HCT116 (cell line): ENCODE measurements around the gene WNT7B. TPM values are rescaled to one million over a fixed set of nuclear protein-coding genes. Genes with fewer than 3 reads are reported as not detected.

Source experiments
- ATAC-seq: fragments of 200-7000 bp; cut with Tn5 transposase; 2 replicates; pipeline ENCODE4 v1.9.1; 2020; ENCODE audit warnings: mild to moderate bottlenecking, moderate library complexity
- BruUV-seq: library from RNA; stranded (reverse); fragments of 400-500 nt; replicated peaks from 2 replicates; lab custom pipeline; 2021; lab: Mats Ljungman, UMichigan
- CTCF ChIA-PET: fragments of 300-600 bp; sonication (Branson Sonifier 250); formaldehyde crosslinking; loops from one replicate; lab custom pipeline; 2021; ENCODE audit warnings: antibody characterized with exemption; lab: Charles Lee
- POLR2A ChIA-PET: fragments of 300-600, 350-600 bp; sonication (Branson Sonifier 250); formaldehyde crosslinking; loops from one replicate; lab custom pipeline; 2021; ENCODE audit warnings: antibody characterized with exemption; lab: Charles Lee
- RAD21 ChIA-PET, 2 experiments: fragments of 300-600 bp; sonication (Branson Sonifier 250); formaldehyde crosslinking; loops; one replicate each; lab custom pipeline; 2023; ENCODE audit warnings: low total read pairs in 2 of 2; ENCODE audit not compliant: uncharacterized antibody in 2 of 2, unreplicated experiment in 2 of 2, low non-redundant PET in 1 of 2; lab: Charles Lee
- DNase-seq: peaks from one replicate; pipeline ENCODE4 v3.0.0-alpha.2; 2010; ENCODE audit warnings: low read depth, low spot score
- H2AFZ ChIP-seq: fragments of 200-600 bp; shearing (Covaris generic), sonication (generic); 2 replicates; pipeline ENCODE4 v1.6.1; 2017; ENCODE audit warnings: low read depth, mixed run types, mixed read lengths, antibody characterized with exemption, low read length; ENCODE audit not compliant: poor library complexity, severe bottlenecking
- H3K27ac ChIP-seq: 2 replicates; pipeline ENCODE4 v1.5.1; 2012; ENCODE audit warnings: low read depth, low read length
- H3K27me3 ChIP-seq: fragments of 200-600 bp; sonication (generic); 2 replicates; pipeline ENCODE4 v1.6.1; 2016; ENCODE audit warnings: mixed run types, low read length, mixed read lengths; ENCODE audit not compliant: insufficient read depth
- H3K36me3 ChIP-seq, 2 experiments: fragments of 200-500 bp in 1 of 2; fragments of 200-600 bp in 1 of 2; sonication (Bioruptor generic) in 1 of 2; sonication (generic) in 1 of 2; 2 replicates each; pipeline versions ENCODE4 v1.5.1 to v1.6.1; 2014 to 2016; ENCODE audit warnings: low read length in 2 of 2, inconsistent platforms in 1 of 2, mixed read lengths in 1 of 2, mixed run types in 1 of 2; ENCODE audit not compliant: insufficient read depth in 2 of 2, control insufficient read depth in 1 of 2
- H3K4me1 ChIP-seq, 2 experiments: fragments of 200-600 bp in 1 of 2; sonication (generic) in 1 of 2; 2 replicates each; pipeline versions ENCODE4 v1.5.1 to v1.6.1; 2012 to 2017; ENCODE audit warnings: low read length in 2 of 2, inconsistent platforms in 1 of 2, mild to moderate bottlenecking in 1 of 2, mixed read lengths in 1 of 2, mixed run types in 1 of 2, moderate library complexity in 1 of 2; ENCODE audit not compliant: insufficient read depth in 2 of 2, control insufficient read depth in 1 of 2
- H3K4me2 ChIP-seq: fragments of 200-600 bp; sonication (generic); 2 replicates; pipeline ENCODE4 v1.6.1; 2017; ENCODE audit warnings: mixed run types, low read length, mixed read lengths
- H3K4me3 ChIP-seq, 2 experiments: fragments of 200-600 bp in 1 of 2; sonication (generic) in 1 of 2; replicated peaks in 1 of 2; 2 replicates each; pipeline ENCODE4 v1.5.1; 2011 to 2016; ENCODE audit warnings: low read length in 2 of 2, control low read depth in 1 of 2, low read depth in 1 of 2, mild to moderate bottlenecking in 1 of 2, mixed read lengths in 1 of 2, mixed run types in 1 of 2
- H3K79me2 ChIP-seq: fragments of 200-600 bp; sonication (generic); 2 replicates; pipeline ENCODE4 v1.6.1; 2017; ENCODE audit warnings: mild to moderate bottlenecking, mixed run types, low read length, moderate library complexity, mixed read lengths; ENCODE audit not compliant: insufficient read depth
- H3K9ac ChIP-seq: fragments of 200-600 bp; sonication (generic); 2 replicates; pipeline ENCODE4 v1.6.1; 2016; ENCODE audit warnings: low read length, mixed read lengths
- H3K9me2 ChIP-seq: fragments of 200-600 bp; sonication (generic), shearing (Covaris generic); 2 replicates; pipeline ENCODE4 v1.6.1; 2017; ENCODE audit warnings: mixed run types, mild to moderate bottlenecking, moderate library complexity; ENCODE audit not compliant: insufficient read depth
- H3K9me3 ChIP-seq, 2 experiments: fragments of 200-500 bp in 1 of 2; fragments of 200-600 bp in 1 of 2; sonication (Bioruptor generic) in 1 of 2; sonication (generic) in 1 of 2; 2 replicates each; pipeline ENCODE4 v1.6.1; 2014 to 2017; ENCODE audit warnings: low read length in 2 of 2, mixed read lengths in 2 of 2, inconsistent platforms in 1 of 2, low read depth in 1 of 2, mild to moderate bottlenecking in 1 of 2, mixed run types in 1 of 2, moderate library complexity in 1 of 2; ENCODE audit not compliant: control insufficient read depth in 1 of 2, insufficient read depth in 1 of 2
- H4K20me1 ChIP-seq: fragments of 200-600 bp; sonication (generic), shearing (Covaris generic); 2 replicates; pipeline ENCODE4 v1.6.1; 2017; ENCODE audit warnings: mixed run types, mild to moderate bottlenecking, moderate library complexity; ENCODE audit not compliant: insufficient read depth
- CBX3 ChIP-seq: IDR thresholded peaks from 2 replicates; pipeline ENCODE4 v1.6.1; 2012; ENCODE audit warnings: low read depth
- CEBPB ChIP-seq: IDR thresholded peaks from 2 replicates; pipeline ENCODE4 v1.6.1; 2012; ENCODE audit warnings: low read depth
- CTCF ChIP-seq, 3 experiments: fragments of 200-600 bp in 1 of 3; sonication (generic) in 1 of 3; IDR thresholded peaks in 2 of 3; conservative IDR thresholded peaks in 1 of 3; 2 replicates each; pipeline ENCODE4 v1.5.1; 2012 to 2017; ENCODE audit warnings: low read depth in 2 of 3, low read length in 2 of 3, antibody characterized with exemption in 1 of 3, borderline replicate concordance in 1 of 3, control low read depth in 1 of 3, mild to moderate bottlenecking in 1 of 3, mixed read lengths in 1 of 3, mixed run types in 1 of 3, moderate library complexity in 1 of 3; ENCODE audit not compliant: insufficient read depth in 1 of 3
- ELF1 ChIP-seq: IDR thresholded peaks from 2 replicates; pipeline ENCODE4 v1.6.1; 2012; ENCODE audit warnings: low read depth, borderline replicate concordance
- EZH2phosphoT487 ChIP-seq: fragments of 200-600 bp; IDR thresholded peaks from 2 replicates; pipeline ENCODE4 v1.6.1; 2018; ENCODE audit warnings: antibody characterized with exemption, borderline replicate concordance
- FOSL1 ChIP-seq: IDR thresholded peaks from 2 replicates; pipeline ENCODE4 v1.6.1; 2012; ENCODE audit warnings: low read depth
- JUND ChIP-seq: IDR thresholded peaks from 2 replicates; pipeline ENCODE4 v1.6.1; 2012
- POLR2AphosphoS5 ChIP-seq: IDR thresholded peaks from 2 replicates; pipeline ENCODE4 v1.6.1; 2011; ENCODE audit warnings: mild to moderate bottlenecking, low read depth, low read length, moderate library complexity
- SIN3A ChIP-seq: IDR thresholded peaks from 2 replicates; pipeline ENCODE4 v1.6.1; 2012; ENCODE audit warnings: low read depth
- SP1 ChIP-seq: IDR thresholded peaks from 2 replicates; pipeline ENCODE4 v1.6.1; 2012; ENCODE audit warnings: low read depth
- SRF ChIP-seq: IDR thresholded peaks from 2 replicates; pipeline ENCODE4 v1.6.1; 2012; ENCODE audit warnings: low read depth
- TCF7L2 ChIP-seq: IDR thresholded peaks from 2 replicates; pipeline ENCODE4 v1.7.0; 2011; ENCODE audit warnings: borderline replicate concordance, inconsistent platforms; ENCODE audit not compliant: insufficient read depth, insufficient read length; ENCODE audit errors: extremely low read depth
- YY1 ChIP-seq: IDR thresholded peaks from 2 replicates; pipeline ENCODE4 v1.6.1; 2011; ENCODE audit warnings: low read length, low read depth, moderate library complexity, mild to moderate bottlenecking; ENCODE audit not compliant: insufficient replicate concordance; ENCODE audit errors: extremely low read depth
- ZFX ChIP-seq: fragments of 450-650 bp; IDR thresholded peaks from 2 replicates; pipeline ENCODE4 v1.6.1; 2017
- ZNF274 ChIP-seq: fragments of 200-500 bp; sonication (Bioruptor generic); IDR thresholded peaks from 2 replicates; pipeline ENCODE4 v1.6.1; 2014; ENCODE audit warnings: mild to moderate bottlenecking, low read depth, low read length, inconsistent platforms
- intact Hi-C: fragments of 100-400 bp; cut with micrococcal nuclease; formaldehyde crosslinking; loops from 2 replicates; pipeline ENCODE4 v1.10.0; 2022
- total RNA-seq: library from RNA; stranded (reverse); gene quantifications from one replicate; pipeline ENCODE4 v1.2.1, GENCODE V29; 2021; ENCODE audit not compliant: unreplicated experiment
- TF ChIP-seq, protein P1 (sequence below): IDR thresholded peaks from 2 replicates; pipeline ENCODE4 v1.6.1; 2012; ENCODE audit warnings: low read depth
- TF ChIP-seq, protein P2 (sequence below): IDR thresholded peaks from 2 replicates; pipeline ENCODE4 v1.6.1; 2011; ENCODE audit warnings: mild to moderate bottlenecking, low read length, moderate library complexity; ENCODE audit not compliant: insufficient replicate concordance; ENCODE audit errors: extremely low read depth

WNT7B gene
- total RNA-seq, 1 experiment from 2014 or later = 10.5 TPM

- Histone ChIP-seq H3K4me1 (peaks cover 0 to 3% of the 10 kb centered on the region in 2 experiments; a peak in 3 of 4 replicates), H3K27ac (no peak overlapping the region), H3K4me3 (no peak overlapping the region), H2AFZ (no peak overlapping the region), H3K36me3 (no peaks in the 10 kb centered on the region), H3K9me3 (peaks cover 0 to 6% of the 10 kb centered on the region in 2 experiments; a peak in 1 of 4 replicates), H3K9me2 (no peaks in the 10 kb centered on the region), H3K9ac (no peak overlapping the region), H3K4me2 (no peak overlapping the region), H3K27me3 (no peaks in the 10 kb centered on the region), H4K20me1 (no peaks in the 10 kb centered on the region), H3K79me2 (no peaks in the 10 kb centered on the region)
- intact Hi-C loops = no loop called here
- DNase-seq = no peak
- ChIA-PET POLR2A (no interaction called here), RAD21 (interaction anchor here in 1 of 2 experiments (0.6 kb wide), 1 partner anchor 313 kb away, joined by 3 read pairs; the partner anchor contains the start of gene ATXN10), CTCF (interaction anchor here (1.8 kb wide), 1 partner anchor 22 kb away, joined by 6 read pairs; no protein-coding TSS in a partner anchor)
- BruUV-seq = no TSS peak
- no peak for ATAC-seq
- TF ChIP-seq, protein P1, sequence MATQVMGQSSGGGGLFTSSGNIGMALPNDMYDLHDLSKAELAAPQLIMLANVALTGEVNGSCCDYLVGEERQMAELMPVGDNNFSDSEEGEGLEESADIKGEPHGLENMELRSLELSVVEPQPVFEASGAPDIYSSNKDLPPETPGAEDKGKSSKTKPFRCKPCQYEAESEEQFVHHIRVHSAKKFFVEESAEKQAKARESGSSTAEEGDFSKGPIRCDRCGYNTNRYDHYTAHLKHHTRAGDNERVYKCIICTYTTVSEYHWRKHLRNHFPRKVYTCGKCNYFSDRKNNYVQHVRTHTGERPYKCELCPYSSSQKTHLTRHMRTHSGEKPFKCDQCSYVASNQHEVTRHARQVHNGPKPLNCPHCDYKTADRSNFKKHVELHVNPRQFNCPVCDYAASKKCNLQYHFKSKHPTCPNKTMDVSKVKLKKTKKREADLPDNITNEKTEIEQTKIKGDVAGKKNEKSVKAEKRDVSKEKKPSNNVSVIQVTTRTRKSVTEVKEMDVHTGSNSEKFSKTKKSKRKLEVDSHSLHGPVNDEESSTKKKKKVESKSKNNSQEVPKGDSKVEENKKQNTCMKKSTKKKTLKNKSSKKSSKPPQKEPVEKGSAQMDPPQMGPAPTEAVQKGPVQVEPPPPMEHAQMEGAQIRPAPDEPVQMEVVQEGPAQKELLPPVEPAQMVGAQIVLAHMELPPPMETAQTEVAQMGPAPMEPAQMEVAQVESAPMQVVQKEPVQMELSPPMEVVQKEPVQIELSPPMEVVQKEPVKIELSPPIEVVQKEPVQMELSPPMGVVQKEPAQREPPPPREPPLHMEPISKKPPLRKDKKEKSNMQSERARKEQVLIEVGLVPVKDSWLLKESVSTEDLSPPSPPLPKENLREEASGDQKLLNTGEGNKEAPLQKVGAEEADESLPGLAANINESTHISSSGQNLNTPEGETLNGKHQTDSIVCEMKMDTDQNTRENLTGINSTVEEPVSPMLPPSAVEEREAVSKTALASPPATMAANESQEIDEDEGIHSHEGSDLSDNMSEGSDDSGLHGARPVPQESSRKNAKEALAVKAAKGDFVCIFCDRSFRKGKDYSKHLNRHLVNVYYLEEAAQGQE = no peak
- TF ChIP-seq EZH2phosphoT487 (no peak), JUND (no peak), CEBPB (no peak), SP1 (no peak), TCF7L2 (no peak), YY1 (no peak), ELF1 (no peak), ZFX (no peak), SIN3A (no peak), CBX3 (no peak), CTCF (IDR thresholded peaks at IDR 0.05 in 2 of 3, conservative IDR thresholded peaks at IDR 0.05 in 1 of 3; ENCODE audit: borderline replicate concordance in 1 of 3, insufficient read depth in 1 of 3, low read depth in 2 of 3, low read length in 2 of 3) (no peak), SRF (no peak), POLR2AphosphoS5 (no peak), FOSL1 (no peak), ZNF274 (no peak)
- TF ChIP-seq, protein P2, sequence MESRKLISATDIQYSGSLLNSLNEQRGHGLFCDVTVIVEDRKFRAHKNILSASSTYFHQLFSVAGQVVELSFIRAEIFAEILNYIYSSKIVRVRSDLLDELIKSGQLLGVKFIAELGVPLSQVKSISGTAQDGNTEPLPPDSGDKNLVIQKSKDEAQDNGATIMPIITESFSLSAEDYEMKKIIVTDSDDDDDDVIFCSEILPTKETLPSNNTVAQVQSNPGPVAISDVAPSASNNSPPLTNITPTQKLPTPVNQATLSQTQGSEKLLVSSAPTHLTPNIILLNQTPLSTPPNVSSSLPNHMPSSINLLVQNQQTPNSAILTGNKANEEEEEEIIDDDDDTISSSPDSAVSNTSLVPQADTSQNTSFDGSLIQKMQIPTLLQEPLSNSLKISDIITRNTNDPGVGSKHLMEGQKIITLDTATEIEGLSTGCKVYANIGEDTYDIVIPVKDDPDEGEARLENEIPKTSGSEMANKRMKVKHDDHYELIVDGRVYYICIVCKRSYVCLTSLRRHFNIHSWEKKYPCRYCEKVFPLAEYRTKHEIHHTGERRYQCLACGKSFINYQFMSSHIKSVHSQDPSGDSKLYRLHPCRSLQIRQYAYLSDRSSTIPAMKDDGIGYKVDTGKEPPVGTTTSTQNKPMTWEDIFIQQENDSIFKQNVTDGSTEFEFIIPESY = no peak
These were observed 7.5 kb upstream of the WNT7B start for GRCh38 chr22:45984316-45984916.
